Calu3 (cell line): ENCODE measurements around the gene TLE6. TPM values are rescaled to one million over a fixed set of nuclear protein-coding genes. Genes with fewer than 3 reads are reported as not detected.
A peak's percentile ranks its signal among the peaks of the same experiment; 100 is the strongest.

ENCODE experiments used
- BruUV-seq: library from RNA; stranded (reverse); fragments of 400-500 nt; replicated peaks from 2 replicates; lab custom pipeline; 2021; lab: Mats Ljungman, UMichigan
- CTCF ChIA-PET: fragments of 300-600 bp; sonication (Branson Sonifier 250); formaldehyde crosslinking; loops from one replicate; lab custom pipeline; 2022; ENCODE audit warnings: antibody characterized with exemption; lab: Charles Lee
- DNase-seq: peaks from one replicate; pipeline ENCODE4 v3.0.0; 2022
- H3K27ac Mint-ChIP-seq: one replicate; pipeline ENCODE4 v1.8.0; 2022; ENCODE audit warnings: mixed read lengths; ENCODE audit not compliant: unreplicated experiment
- H3K27me3 Mint-ChIP-seq: one replicate; pipeline ENCODE4 v1.8.0; 2022; ENCODE audit warnings: mixed read lengths; ENCODE audit not compliant: unreplicated experiment
- H3K36me3 Mint-ChIP-seq: one replicate; pipeline ENCODE4 v1.8.0; 2022; ENCODE audit warnings: mild to moderate bottlenecking, moderate library complexity, mixed read lengths; ENCODE audit not compliant: insufficient read depth, unreplicated experiment
- H3K4me1 Mint-ChIP-seq: one replicate; pipeline ENCODE4 v1.8.0; 2022; ENCODE audit warnings: mild to moderate bottlenecking, low read depth, mixed read lengths; ENCODE audit not compliant: unreplicated experiment
- H3K4me3 Mint-ChIP-seq: one replicate; pipeline ENCODE4 v1.8.0; 2022; ENCODE audit warnings: mild to moderate bottlenecking, low read depth, moderate library complexity, mixed read lengths; ENCODE audit not compliant: unreplicated experiment
- H3K9me3 Mint-ChIP-seq: one replicate; pipeline ENCODE4 v1.8.0; 2022; ENCODE audit warnings: low read depth, mixed read lengths; ENCODE audit not compliant: unreplicated experiment
- intact Hi-C: fragments of 100-400 bp; cut with micrococcal nuclease; formaldehyde crosslinking; loops from one replicate; pipeline ENCODE4 v1.10.0; 2022; ENCODE audit not compliant: unreplicated experiment
- total RNA-seq: library from RNA; stranded (reverse); gene quantifications from 2 replicates; pipeline ENCODE4 v1.2.3, GENCODE V29; 2022
- TF ChIP-seq, protein P1 (sequence below): fragments of 200-600 bp; IDR thresholded peaks from one replicate; pipeline ENCODE4 v1.8.0; 2022; ENCODE audit warnings: antibody characterized with exemption; ENCODE audit not compliant: unreplicated experiment

The TLE6 gene
- total RNA-seq, 1 experiment from 2014 or later: 2.1 TPM

DNA sequence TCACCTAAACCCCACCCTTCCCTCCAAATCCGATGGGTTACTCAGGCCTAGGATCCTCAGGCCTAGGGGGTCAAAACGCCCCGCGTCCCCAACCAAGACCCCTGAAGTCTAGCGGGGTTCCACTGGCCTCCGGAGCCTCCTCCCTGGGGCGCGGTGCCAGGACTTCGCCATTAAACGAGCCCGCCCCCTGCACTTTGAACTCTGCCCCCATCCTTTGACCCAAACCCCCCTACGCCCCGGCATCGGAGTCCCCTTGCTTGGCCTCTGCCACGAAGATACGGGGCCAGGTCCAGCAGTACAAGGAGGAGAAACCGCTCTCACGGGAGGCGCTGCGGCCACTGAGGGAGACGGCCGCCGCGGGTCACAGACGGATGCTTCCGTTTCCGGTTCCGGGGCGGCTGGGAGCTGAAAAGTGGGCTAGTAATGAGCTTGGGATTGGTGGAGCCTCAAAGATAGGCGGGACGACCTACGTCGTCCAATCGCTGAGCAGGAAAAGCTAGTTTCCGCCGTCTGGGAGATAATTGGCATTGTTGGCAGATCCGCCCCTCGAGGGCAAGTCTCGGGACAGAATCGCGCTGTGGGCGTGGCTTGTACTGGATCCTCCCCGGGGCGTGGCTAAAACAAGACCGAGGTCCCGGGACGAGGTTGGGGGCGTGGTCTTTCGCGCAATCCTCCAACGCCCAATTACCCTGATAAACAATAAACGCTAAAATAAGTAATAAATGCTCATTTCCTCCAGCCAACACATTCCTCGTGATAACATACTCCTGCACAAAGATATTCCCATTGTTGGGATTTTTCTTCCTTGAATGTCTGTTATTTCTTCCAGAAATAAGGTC is 26.9 kb upstream of the TLE6 start:
- Mint-ChIP-seq H3K27me3 (no peaks in the 10 kb centered on the region), H3K4me1 (peaks cover 7% of the 10 kb centered on the region), H3K27ac (peak overlapping the region; percentile 97), H3K36me3 (peaks cover 37% of the 10 kb centered on the region), H3K4me3 (peak overlapping the region; percentile 91), H3K9me3 (no peaks in the 10 kb centered on the region)
- DNase-seq: peak; percentile 97
- CTCF ChIA-PET: interaction anchor here (0.6 to 2.6 kb wide), 18 partner anchors 10 to 480 kb away, joined by 3 to 12 read pairs (median 4); partner anchors contain the start of genes ZNF555 and ZNF57
- intact Hi-C loops: no loop called here
- TF ChIP-seq, protein P1, sequence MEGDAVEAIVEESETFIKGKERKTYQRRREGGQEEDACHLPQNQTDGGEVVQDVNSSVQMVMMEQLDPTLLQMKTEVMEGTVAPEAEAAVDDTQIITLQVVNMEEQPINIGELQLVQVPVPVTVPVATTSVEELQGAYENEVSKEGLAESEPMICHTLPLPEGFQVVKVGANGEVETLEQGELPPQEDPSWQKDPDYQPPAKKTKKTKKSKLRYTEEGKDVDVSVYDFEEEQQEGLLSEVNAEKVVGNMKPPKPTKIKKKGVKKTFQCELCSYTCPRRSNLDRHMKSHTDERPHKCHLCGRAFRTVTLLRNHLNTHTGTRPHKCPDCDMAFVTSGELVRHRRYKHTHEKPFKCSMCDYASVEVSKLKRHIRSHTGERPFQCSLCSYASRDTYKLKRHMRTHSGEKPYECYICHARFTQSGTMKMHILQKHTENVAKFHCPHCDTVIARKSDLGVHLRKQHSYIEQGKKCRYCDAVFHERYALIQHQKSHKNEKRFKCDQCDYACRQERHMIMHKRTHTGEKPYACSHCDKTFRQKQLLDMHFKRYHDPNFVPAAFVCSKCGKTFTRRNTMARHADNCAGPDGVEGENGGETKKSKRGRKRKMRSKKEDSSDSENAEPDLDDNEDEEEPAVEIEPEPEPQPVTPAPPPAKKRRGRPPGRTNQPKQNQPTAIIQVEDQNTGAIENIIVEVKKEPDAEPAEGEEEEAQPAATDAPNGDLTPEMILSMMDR: no peak
- no TSS peak for BruUV-seq

DNA sequence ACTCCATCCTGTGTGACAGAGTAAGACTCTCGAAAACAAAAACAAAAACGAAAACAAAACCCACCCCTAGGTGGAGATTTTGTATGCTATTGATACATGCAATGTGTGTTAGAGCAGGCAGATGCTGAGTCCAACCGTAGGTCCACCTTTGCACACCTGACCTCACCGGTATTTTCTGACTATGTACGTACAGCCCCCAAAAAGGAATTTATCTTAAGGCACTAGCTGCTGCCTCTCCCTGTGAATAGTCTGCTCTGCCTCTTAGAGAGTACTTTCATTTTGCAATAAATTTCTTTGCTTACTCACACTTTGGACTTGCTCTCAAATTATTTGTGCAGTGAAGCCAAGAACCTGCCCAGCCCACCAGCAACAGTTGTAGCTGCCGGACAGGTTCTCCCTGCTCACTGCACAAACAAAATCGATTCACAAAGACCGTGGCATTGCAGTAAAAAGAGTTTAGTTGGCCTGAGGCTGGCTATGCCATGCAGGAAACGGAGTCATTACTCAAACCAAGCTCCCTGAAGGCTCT is 24.3 kb upstream of the TLE6 start:
- no peaks in the 10 kb centered on the region for H3K9me3 Mint-ChIP-seq
- peaks cover 7% of the 10 kb centered on the region for H3K4me1 Mint-ChIP-seq
- intact Hi-C loops: no loop called here
- CTCF ChIA-PET: interaction anchor here (0.6 to 1.2 kb wide), 5 partner anchors 18 to 532 kb away, joined by 3 to 7 read pairs (median 3); no protein-coding TSS in a partner anchor
- H3K4me3 Mint-ChIP-seq: peak overlapping the region; percentile 62
- TF ChIP-seq, protein P1: no peak
- peak overlapping the region; percentile 75 for H3K27ac Mint-ChIP-seq
- DNase-seq: peak; percentile 75
- H3K36me3 Mint-ChIP-seq: peaks cover 30% of the 10 kb centered on the region
- no TSS peak for BruUV-seq
- no peaks in the 10 kb centered on the region for H3K27me3 Mint-ChIP-seq

DNA sequence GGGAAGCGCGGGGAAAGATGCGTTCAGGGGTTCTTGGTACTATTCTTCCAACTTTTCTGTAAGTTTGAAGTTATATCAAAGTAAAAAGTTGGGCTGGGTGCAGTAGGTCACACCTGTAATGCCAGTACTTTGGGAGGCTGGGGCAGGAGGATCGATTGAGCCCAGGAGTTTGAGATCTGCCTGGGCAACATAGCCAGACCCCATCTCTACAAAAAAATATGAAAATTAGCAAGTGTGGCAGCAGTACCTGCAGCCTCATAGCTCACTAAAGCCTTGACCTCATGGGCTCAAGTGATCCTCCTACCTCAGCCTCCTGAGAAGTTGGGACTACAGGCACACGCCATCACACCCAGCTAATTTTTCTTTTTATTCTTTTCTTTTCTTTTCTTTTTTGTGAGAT is 20.2 kb upstream of the TLE6 start:
- CTCF ChIA-PET: no interaction called here
- Mint-ChIP-seq H3K27ac (no peak overlapping the region), H3K36me3 (peaks cover 8% of the 10 kb centered on the region), H3K4me3 (no peak overlapping the region), H3K4me1 (no peaks in the 10 kb centered on the region), H3K27me3 (no peaks in the 10 kb centered on the region), H3K9me3 (no peaks in the 10 kb centered on the region)
- DNase-seq: no peak
- intact Hi-C loops: no loop called here
- no TSS peak for BruUV-seq
- TF ChIP-seq, protein P1: no peak

- no peaks in the 10 kb centered on the region for H3K36me3 Mint-ChIP-seq
- no peak overlapping the region for H3K4me3 Mint-ChIP-seq
- CTCF ChIA-PET: no interaction called here
- TF ChIP-seq, protein P1: no peak
- no peak for DNase-seq
- intact Hi-C loops: no loop called here
- no peaks in the 10 kb centered on the region for H3K27me3 Mint-ChIP-seq
- H3K9me3 Mint-ChIP-seq: no peaks in the 10 kb centered on the region
- no peaks in the 10 kb centered on the region for H3K4me1 Mint-ChIP-seq
- BruUV-seq: no TSS peak
- no peak overlapping the region for H3K27ac Mint-ChIP-seq
Measured at GRCh38 chr19:2960120-2960519, 17.2 kb upstream of the TLE6 start.
